Liver (tissue), 9 donors: Measurements from ENCODE around the gene EMID1. TPM values are rescaled to one million over a fixed set of nuclear protein-coding genes. Genes with fewer than 3 reads are reported as not detected.

Source experiments
- DNase-seq: peaks from one replicate; pipeline ENCODE4 v3.0.0-alpha.2; 2017; ENCODE audit warnings: low spot score
- H3K27ac ChIP-seq, 2 donors: one replicate each; pipeline ENCODE4 v1.7.0; 2013; ENCODE audit warnings: inconsistent platforms in 2 of 2, low read length in 2 of 2, control low read depth in 1 of 2, low read depth in 1 of 2, mild to moderate bottlenecking in 1 of 2
- H3K27me3 ChIP-seq, 4 donors: one replicate each; pipeline versions ENCODE4 v1.6.1 to v1.7.0; 2013; ENCODE audit warnings: low read length in 3 of 4, inconsistent platforms in 1 of 4, mild to moderate bottlenecking in 1 of 4, moderate library complexity in 1 of 4; ENCODE audit not compliant: control insufficient read depth in 4 of 4, insufficient read depth in 4 of 4
- H3K36me3 ChIP-seq, 4 donors: one replicate each; pipeline versions ENCODE4 v1.6.1 to v1.7.0; 2013; ENCODE audit warnings: low read length in 3 of 4, mild to moderate bottlenecking in 3 of 4, low read depth in 1 of 4, moderate library complexity in 1 of 4; ENCODE audit not compliant: control insufficient read depth in 4 of 4, insufficient read depth in 3 of 4
- H3K4me1 ChIP-seq, 4 donors: one replicate each; pipeline versions ENCODE4 v1.6.1 to v1.7.0; 2013; ENCODE audit warnings: low read length in 3 of 4, mild to moderate bottlenecking in 3 of 4, moderate library complexity in 1 of 4; ENCODE audit not compliant: control insufficient read depth in 4 of 4, insufficient read depth in 4 of 4
- H3K4me3 ChIP-seq, 3 donors: one replicate each; pipeline versions ENCODE4 v1.6.1 to v1.7.0; 2013; ENCODE audit warnings: low read length in 3 of 3, control low read depth in 1 of 3, low read depth in 1 of 3, mild to moderate bottlenecking in 1 of 3
- H3K9ac ChIP-seq, 2 donors: one replicate each; pipeline ENCODE4 v1.7.0; 2013; ENCODE audit warnings: low read length in 2 of 2, mild to moderate bottlenecking in 2 of 2, moderate library complexity in 2 of 2, control low read depth in 1 of 2, low read depth in 1 of 2
- H3K9me3 ChIP-seq, 4 donors: one replicate each; pipeline versions ENCODE4 v1.6.1 to v1.7.0; 2013; ENCODE audit warnings: low read length in 3 of 4; ENCODE audit not compliant: control insufficient read depth in 4 of 4
- CTCF ChIP-seq: fragments of 150-350 bp; IDR thresholded peaks from 2 replicates; pipeline ENCODE4 v1.5.1; 2017; ENCODE audit warnings: improper control_type of control experiment, low read depth, low read length; ENCODE audit not compliant: missing input control
- EGR1 ChIP-seq, 2 donors: IDR thresholded peaks; 2 replicates each; pipeline ENCODE4 v1.6.1; 2016 to 2018; ENCODE audit warnings: antibody characterized with exemption in 2 of 2, low read depth in 2 of 2
- FOXA1 ChIP-seq: IDR thresholded peaks from 2 replicates; pipeline ENCODE4 v1.6.1; 2016; ENCODE audit warnings: antibody characterized with exemption
- FOXA2 ChIP-seq: IDR thresholded peaks from 2 replicates; pipeline ENCODE4 v1.6.1; 2016; ENCODE audit warnings: antibody characterized with exemption
- HNF4A ChIP-seq, 2 donors: conservative IDR thresholded peaks; 2 replicates each; pipeline ENCODE4 v1.6.1; 2016; ENCODE audit warnings: antibody characterized with exemption in 2 of 2, mild to moderate bottlenecking in 2 of 2
- HNF4G ChIP-seq: IDR thresholded peaks from 2 replicates; pipeline ENCODE4 v1.6.1; 2016; ENCODE audit warnings: antibody characterized with exemption
- JUND ChIP-seq, 2 donors: IDR thresholded peaks; 2 replicates each; pipeline ENCODE4 v1.6.1; 2016; ENCODE audit warnings: antibody characterized with exemption in 2 of 2
- RAD21 ChIP-seq, 2 donors: IDR thresholded peaks; 2 replicates each; pipeline ENCODE4 v1.6.1; 2016; ENCODE audit warnings: antibody characterized with exemption in 2 of 2, mild to moderate bottlenecking in 2 of 2
- REST ChIP-seq: IDR thresholded peaks from 2 replicates; pipeline ENCODE4 v1.6.1; 2016; ENCODE audit warnings: antibody characterized with exemption, mild to moderate bottlenecking
- RXRA ChIP-seq, 2 donors: IDR thresholded peaks; 2 replicates each; pipeline ENCODE4 v1.6.1; 2017 to 2018; ENCODE audit warnings: antibody characterized with exemption in 2 of 2, mild to moderate bottlenecking in 1 of 2
- ZBTB33 ChIP-seq: IDR thresholded peaks from 2 replicates; pipeline ENCODE4 v1.6.1; 2016; ENCODE audit warnings: antibody characterized with exemption
- WGBS: extraction: QIAGEN DNeasy Blood & Tissue Kit; methylation state at CpG from one replicate; pipeline ENCODE4 v1.1.7; 2013; 5-methylcytosine and 5-hydroxymethylcytosine counted together
- polyA plus RNA-seq, 2 donors: library from polyadenylated mRNA; stranded (reverse) in 1 of 2; unstranded in 1 of 2; fragments of 200-250 nt in 1 of 2; fragments of >200 nt in 1 of 2; fragmentation: Nextera tagmentation in 1 of 2; extraction: Ambion mirVana in 1 of 2; gene quantifications; one replicate each; pipeline versions ENCODE4 v1.2.1 to v1.2.3, GENCODE V29; 2013 to 2015
- total RNA-seq, 2 donors: library from RNA; depleted of rRNA; stranded (reverse); fragments of >200 nt; gene quantifications; one replicate each; pipeline ENCODE4 v1.2.3, GENCODE V29; 2014
- TF ChIP-seq, protein P1 (sequence below): IDR thresholded peaks from 2 replicates; pipeline ENCODE4 v1.6.1; 2016; ENCODE audit warnings: antibody characterized with exemption
- donor health status: healthy.
- donor health status: healthy.
- donor health status: healthy.
- donor health status: healthy.
- donor health status: healthy.

Gene EMID1
- total and polyA plus RNA-seq, 4 donors, result 0.89 to 8.9 (median 2.1) TPM

- no peaks in the 10 kb centered on the region for H3K27me3 ChIP-seq
- peak overlapping the region in 1 of 2 donors; percentile 32 for H3K27ac ChIP-seq
- H3K9ac ChIP-seq, result no peak overlapping the region
These were observed 96.6 kb downstream of the EMID1 start for GRCh38 chr22:29302402-29302680.

GRCh38 chr22:29302681-29303465 is 97.2 kb downstream of the EMID1 start:
- TF ChIP-seq RAD21 (IDR thresholded peaks at IDR 0.05) (peak; percentile 10 to 33), CTCF (peak; percentile 25), HNF4G (no peak)
- TF ChIP-seq, protein P1, sequence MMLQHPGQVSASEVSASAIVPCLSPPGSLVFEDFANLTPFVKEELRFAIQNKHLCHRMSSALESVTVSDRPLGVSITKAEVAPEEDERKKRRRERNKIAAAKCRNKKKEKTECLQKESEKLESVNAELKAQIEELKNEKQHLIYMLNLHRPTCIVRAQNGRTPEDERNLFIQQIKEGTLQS, result no peak
- H3K4me3 ChIP-seq, result no peak overlapping the region
- WGBS, result 31% methylated on average over 13 of the region's 13 CpGs
- no peaks in the 10 kb centered on the region for H3K9me3 ChIP-seq
- H3K4me1 ChIP-seq, result peaks cover 10 to 37% (median 29%) of the 10 kb centered on the region in 4 donors
- peak overlapping the region; percentile 32 to 43 for H3K27ac ChIP-seq
- no peaks in the 10 kb centered on the region for H3K27me3 ChIP-seq
- DNase-seq, result no peak
- H3K36me3 ChIP-seq, result peaks cover 6 to 28% (median 19%) of the 10 kb centered on the region in 4 donors
- no peak overlapping the region for H3K9ac ChIP-seq

More at GRCh38 chr22:29302402-29302680, 96.6 kb downstream of the EMID1 start:
- H3K4me1 ChIP-seq, result peaks cover 9 to 32% (median 24%) of the 10 kb centered on the region in 4 donors
- no peaks in the 10 kb centered on the region for H3K9me3 ChIP-seq
- no peak for TF ChIP-seq EGR1 (IDR thresholded peaks at IDR 0.05; ENCODE audit: low read depth in 2 of 2)
- no peak for TF ChIP-seq FOXA1
- TF ChIP-seq RAD21 (IDR thresholded peaks at IDR 0.05), result no peak
- TF ChIP-seq, protein P1, result no peak
- no peak for TF ChIP-seq HNF4G
- H3K4me3 ChIP-seq, result no peak overlapping the region
- peaks cover 10 to 33% (median 24%) of the 10 kb centered on the region in 4 donors for H3K36me3 ChIP-seq
- 43% methylated on average over 2 of the region's 2 CpGs for WGBS
- DNase-seq, result no peak

DNA sequence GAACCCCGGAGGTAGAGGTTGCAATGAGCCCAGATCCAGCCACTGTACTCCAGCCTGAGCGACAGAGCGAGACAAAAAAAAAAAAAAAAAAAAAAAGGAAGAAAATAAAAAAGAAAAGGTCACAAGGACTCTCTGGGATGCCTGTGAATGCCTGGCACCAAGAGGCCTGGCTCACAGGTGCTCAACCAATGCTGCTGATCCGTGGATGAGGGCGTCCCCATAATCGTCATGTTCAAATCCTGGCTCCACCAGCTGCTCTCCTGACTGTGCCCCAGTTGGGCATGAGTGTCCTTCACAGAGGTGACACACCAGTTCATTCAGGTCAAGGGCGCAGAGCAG is 100.1 kb downstream of the EMID1 start:
- WGBS, result 52% methylated on average over 7 of the region's 7 CpGs
- Histone ChIP-seq H3K27me3 (no peaks in the 10 kb centered on the region), H3K4me1 (peaks cover 19 to 59% (median 37%) of the 10 kb centered on the region in 4 donors), H3K4me3 (no peak overlapping the region), H3K9ac (no peak overlapping the region), H3K27ac (no peak overlapping the region), H3K9me3 (no peaks in the 10 kb centered on the region), H3K36me3 (peaks cover 0 to 3% (median under 1%) of the 10 kb centered on the region in 4 donors)
- TF ChIP-seq REST (no peak), FOXA2 (no peak), HNF4A (conservative IDR thresholded peaks at IDR 0.05) (no peak), EGR1 (IDR thresholded peaks at IDR 0.05; ENCODE audit: low read depth in 2 of 2) (no peak), CTCF (no peak), JUND (IDR thresholded peaks at IDR 0.05) (no peak), HNF4G (no peak), RXRA (IDR thresholded peaks at IDR 0.05) (no peak), FOXA1 (no peak), ZBTB33 (no peak)
- no peak for DNase-seq
